ENCODE measurements around the gene CPEB4. TPM values are rescaled to one million over a fixed set of nuclear protein-coding genes. Genes with fewer than 3 reads are reported as not detected.

CPEB4 gene
- total RNA-seq, 4 donors from 2014 or later: 20.1 to 26.6 (median 24.2) TPM

- TF ChIP-seq EP300 (IDR thresholded peaks at IDR 0.05) (no peak), CTCF (IDR thresholded peaks at IDR 0.05) (no peak), POLR2A (IDR thresholded peaks at IDR 0.05) (no peak)
- no peak overlapping the region for H3K4me3 ChIP-seq
- no peak for DNase-seq (ENCODE audit: low spot score in 2 of 2)
- no peaks in the 10 kb centered on the region for H3K27me3 ChIP-seq
- no peak overlapping the region for H3K27ac ChIP-seq
- H3K9me3 ChIP-seq: no peaks in the 10 kb centered on the region
- H3K4me1 ChIP-seq: no peaks in the 10 kb centered on the region
- H3K36me3 ChIP-seq: no peaks in the 10 kb centered on the region
Measured at GRCh38 chr5:174003795-174004194, 115.6 kb downstream of the CPEB4 start.

- no peak overlapping the region for H3K27ac ChIP-seq
- no peaks in the 10 kb centered on the region for H3K4me1 ChIP-seq
- TF ChIP-seq EP300 (IDR thresholded peaks at IDR 0.05): no peak
- no peak for TF ChIP-seq POLR2A (IDR thresholded peaks at IDR 0.05)
- TF ChIP-seq CTCF (IDR thresholded peaks at IDR 0.05): no peak
- H3K27me3 ChIP-seq: no peaks in the 10 kb centered on the region
- no peaks in the 10 kb centered on the region for H3K36me3 ChIP-seq
- no peak for DNase-seq (ENCODE audit: low spot score in 2 of 2)
- no peak overlapping the region for H3K4me3 ChIP-seq
- H3K9me3 ChIP-seq: no peaks in the 10 kb centered on the region
- 83 to 87% methylated on average over 5 of the region's 5 CpGs for WGBS, 2 donors
Measured at GRCh38 chr5:174008922-174009321, 120.8 kb downstream of the CPEB4 start.

GRCh38 chr5:174010365-174010764 lies 122.2 kb downstream of the CPEB4 start:
- no peak overlapping the region for H3K27ac ChIP-seq
- H3K9me3 ChIP-seq: peaks cover 0 to 5% (median 0%) of the 10 kb centered on the region in 4 donors
- H3K27me3 ChIP-seq: no peaks in the 10 kb centered on the region
- H3K4me1 ChIP-seq: no peaks in the 10 kb centered on the region
- TF ChIP-seq EP300 (IDR thresholded peaks at IDR 0.05) (no peak), CTCF (IDR thresholded peaks at IDR 0.05) (no peak), POLR2A (IDR thresholded peaks at IDR 0.05) (no peak)
- no peak overlapping the region for H3K4me3 ChIP-seq
- no peaks in the 10 kb centered on the region for H3K36me3 ChIP-seq
- WGBS, 2 donors: 50 to 68% methylated on average over 1 of the region's 1 CpG
- DNase-seq (ENCODE audit: low spot score in 2 of 2): no peak

GRCh38 chr5:174011441-174011840 lies 123.3 kb downstream of the CPEB4 start:
- no peaks in the 10 kb centered on the region for H3K27me3 ChIP-seq
- no peak overlapping the region for H3K27ac ChIP-seq
- H3K4me1 ChIP-seq: no peaks in the 10 kb centered on the region
- H3K36me3 ChIP-seq: no peaks in the 10 kb centered on the region
- H3K4me3 ChIP-seq: no peak overlapping the region
- peaks cover 0 to 5% (median 0%) of the 10 kb centered on the region in 4 donors for H3K9me3 ChIP-seq
- TF ChIP-seq CTCF (IDR thresholded peaks at IDR 0.05) (no peak), EP300 (IDR thresholded peaks at IDR 0.05) (no peak), POLR2A (IDR thresholded peaks at IDR 0.05) (no peak)
- WGBS, 2 donors: 62 to 65% methylated on average over 3 of the region's 3 CpGs
- DNase-seq (ENCODE audit: low spot score in 2 of 2): no peak

Other genes with a start within 250 kb of the CPEB4 start
- not detected for gene C5orf47, start 100.8 kb downstream of the CPEB4 start, total RNA-seq
- gene NSG2, start 157.4 kb downstream of the CPEB4 start, total RNA-seq: not detected

All from tibial nerve (tissue), 4 donors.